Putamen (tissue), 1 donor: ENCODE data around the gene SLC35F1.
"Not testable (repeated sequence)": the region's sequence is repeated elsewhere in the genome, so short reads cannot be mapped to it uniquely, and the experiment has no call there.

Source experiments
- DNase-seq: peaks from one replicate; pipeline ENCODE4 v3.0.0-alpha.2; 2016; ENCODE audit warnings: low spot score

The SLC35F1 gene

DNA sequence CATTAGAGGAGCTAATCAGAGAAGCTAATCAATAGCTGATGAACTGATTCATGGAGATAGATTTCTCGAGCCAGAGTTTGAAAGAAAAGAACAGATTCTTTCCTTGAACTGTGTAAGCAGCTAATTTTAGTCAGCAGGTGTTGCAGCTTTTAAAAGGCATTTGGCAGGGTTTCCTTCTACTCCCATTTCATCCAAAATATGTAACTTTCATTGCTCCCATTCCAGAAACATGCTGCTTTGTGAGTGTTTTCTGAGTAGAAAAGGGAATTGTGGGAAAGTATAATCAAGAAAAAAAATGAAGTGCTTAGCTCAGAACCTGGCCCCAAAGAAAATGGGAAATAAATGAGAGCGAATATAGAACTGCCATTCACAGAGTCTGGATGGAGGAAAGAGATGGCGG is 20.8 kb downstream of the SLC35F1 start:
- DNase-seq = no peak

DNA sequence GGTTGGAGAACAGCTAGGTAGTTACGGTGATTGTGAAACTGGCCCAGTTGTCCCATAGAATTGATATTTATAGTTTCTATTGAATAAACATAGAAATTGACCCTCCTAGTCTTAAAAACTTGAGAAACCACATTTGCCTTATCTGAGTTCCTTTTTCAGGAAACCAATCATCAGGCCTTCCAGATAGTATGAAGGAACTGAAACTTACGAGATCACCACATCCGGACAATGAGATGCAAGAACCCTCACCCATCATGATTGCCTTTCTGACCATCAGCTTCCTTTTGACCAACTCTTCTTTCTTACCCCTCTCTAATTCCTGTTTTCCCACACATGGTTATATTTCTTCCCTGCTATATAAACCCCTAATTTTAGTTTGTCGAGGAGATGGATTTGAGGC is 21.8 kb downstream of the SLC35F1 start:
- no peak for DNase-seq

DNA sequence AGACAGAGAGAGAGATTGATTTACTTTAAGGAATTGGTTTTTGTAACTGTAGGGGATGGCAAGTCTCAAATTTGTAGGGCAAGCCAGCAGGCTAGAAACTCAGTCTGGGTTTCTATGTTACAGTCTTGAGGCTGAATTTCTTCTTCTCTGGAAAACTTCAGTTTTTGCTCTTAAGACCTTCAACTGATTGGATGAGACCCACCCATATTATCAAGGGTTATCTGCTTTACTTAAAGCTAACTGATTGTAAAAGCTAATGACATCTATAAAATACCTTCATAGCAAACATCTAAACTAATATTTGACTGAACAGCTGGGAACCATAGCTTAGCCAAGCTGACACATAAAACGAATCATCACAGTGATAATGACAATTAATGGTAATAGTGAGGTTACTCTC is 22.4 kb downstream of the SLC35F1 start:
- no peak for DNase-seq

DNA sequence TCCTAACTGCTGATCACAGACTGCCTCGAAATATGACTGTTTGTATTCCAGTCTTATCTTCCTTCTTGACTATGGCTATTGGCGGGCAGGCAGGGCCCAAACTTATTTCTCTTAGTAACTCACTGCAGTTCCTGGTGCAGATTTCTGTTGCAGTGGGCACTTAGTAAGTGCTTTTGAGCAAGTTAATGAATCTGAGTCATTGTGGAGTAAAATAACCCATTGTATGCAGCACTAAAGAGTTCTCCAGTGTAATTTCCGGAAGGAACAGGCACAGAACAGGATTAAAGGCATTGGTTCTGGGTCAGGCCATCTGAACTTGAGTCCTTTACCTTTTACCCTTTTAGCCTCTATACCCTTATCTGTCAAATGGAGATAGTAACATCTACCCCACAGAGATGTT is 23.6 kb downstream of the SLC35F1 start:
- DNase-seq = no peak

DNA sequence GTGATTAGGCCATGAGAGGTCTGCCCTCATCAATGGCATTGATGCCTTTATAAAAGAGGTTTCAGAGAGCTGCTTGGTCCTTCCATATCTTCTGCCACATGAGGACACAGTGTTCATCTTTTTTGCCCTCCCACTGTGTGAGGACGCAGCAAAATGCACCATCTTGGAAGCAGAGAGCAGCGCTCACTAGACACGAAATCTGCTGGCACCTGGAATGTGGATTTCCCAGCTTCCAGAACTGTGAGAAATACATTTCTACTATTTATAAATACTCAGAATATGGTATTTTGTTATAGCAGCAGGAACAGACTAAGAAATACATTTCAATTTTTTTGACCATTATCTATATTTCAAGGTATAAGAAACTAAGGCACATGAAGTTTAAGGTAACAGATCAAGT is 24.9 kb downstream of the SLC35F1 start:
- DNase-seq = no peak

DNA sequence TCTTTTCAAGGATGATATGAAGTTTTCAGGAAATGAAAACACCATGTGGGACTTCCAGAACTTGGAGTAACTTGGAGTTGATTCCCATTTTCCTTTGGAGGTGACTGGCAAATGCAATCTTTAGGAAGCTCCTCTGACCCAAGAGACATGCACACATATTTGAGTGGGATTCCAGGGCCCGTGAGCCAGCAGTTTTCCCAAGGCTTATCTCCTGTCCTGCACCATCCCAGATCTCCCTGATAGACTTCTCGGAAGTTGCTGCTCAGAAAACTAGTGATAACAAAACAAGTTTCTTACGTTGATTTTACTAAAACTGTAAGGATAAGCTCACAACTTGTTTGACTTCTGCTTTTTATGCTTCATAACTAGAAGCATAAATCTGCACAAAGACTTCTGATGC is 25.6 kb downstream of the SLC35F1 start:
- DNase-seq = no peak

DNA sequence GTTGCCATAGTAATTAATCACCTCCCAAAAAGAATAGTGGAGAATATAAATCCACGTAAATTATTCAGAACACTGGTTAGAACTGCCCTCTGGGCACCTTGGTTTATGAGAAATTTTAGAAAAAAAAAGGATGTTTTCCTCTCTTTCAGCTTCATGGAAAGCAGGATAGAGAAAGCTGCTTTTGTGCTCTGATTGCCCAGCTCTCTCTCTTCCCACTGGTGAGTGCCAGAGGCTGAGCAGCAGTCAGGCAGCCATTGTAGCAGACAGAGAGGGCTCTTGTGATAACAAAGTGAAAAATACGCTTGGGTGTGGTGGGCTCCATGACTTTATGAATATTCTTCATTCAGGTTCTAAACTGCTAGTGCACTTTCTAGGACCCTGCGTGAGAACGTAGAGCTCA is 26.4 kb downstream of the SLC35F1 start:
- DNase-seq = peak; percentile 24

DNA sequence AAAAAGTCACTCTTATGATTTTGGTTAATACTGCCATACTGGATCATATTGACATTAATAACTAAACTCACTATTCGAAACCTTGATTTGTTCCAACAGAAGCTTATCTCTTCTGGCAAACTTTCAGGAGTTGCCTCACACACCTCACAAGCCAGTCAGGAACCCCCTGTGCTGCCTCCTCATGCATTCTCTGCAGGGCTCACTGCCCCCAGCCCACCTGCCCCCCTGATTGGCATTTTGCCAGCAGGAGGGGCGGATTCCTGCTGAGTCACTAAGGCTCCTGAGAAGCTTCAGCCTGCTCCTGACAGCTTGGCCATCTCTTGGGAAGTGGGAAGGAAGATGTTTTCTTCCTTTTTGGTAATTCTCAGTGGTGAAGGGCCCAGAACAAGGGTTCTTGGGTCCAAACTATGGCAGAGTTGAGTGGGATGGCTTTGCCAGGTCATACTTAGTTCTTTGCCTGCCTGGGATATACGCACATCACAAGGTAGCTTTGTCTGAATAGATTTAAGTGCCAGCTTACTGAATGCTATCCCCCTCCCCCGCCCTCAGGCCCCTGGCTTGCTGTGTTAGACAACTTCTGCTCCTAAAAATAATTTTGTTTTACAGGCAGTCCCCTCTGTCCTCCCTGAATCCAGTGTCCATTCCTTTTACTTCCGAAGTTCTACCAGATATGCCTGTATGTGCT is 31.4 kb downstream of the SLC35F1 start:
- no peak for DNase-seq

DNA sequence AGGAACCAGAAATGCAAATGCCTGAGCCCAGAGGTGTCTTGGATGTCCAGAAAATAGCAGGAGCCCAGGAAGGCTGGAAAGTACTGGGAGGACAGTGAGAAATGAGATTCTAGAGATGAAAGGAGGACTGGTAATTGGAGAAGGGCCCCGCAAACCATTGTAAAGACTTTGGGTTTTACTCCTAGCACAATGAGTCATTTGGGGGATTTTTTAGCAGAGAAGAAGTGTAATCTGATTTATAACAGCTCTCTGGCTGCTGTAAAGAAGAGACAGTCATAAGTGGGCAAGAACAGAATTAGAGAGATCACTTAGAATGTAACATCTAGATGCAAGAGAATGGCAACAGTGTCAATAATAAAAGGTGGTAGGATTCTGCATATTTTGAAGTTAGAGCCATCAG is 40.2 kb downstream of the SLC35F1 start:
- no peak for DNase-seq

DNA sequence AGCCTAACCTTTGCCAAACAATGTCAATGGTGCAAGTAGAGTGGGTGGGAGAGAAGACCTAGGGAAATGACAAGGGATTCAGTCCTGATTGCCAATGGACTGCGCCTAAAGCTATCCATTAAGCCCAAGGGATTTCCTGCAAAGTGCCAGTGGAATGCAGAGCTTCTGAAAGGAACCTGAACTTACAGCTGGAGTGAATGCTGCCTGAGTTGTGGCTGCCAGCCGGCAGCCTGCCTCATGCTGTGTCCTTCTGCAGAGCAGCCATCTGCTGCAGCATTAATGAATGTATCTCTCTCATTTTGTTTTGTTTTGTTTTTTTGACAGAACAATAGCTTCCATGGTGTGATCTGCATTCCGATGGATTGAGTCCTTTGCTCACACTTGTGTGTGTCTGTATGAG is 44.7 kb downstream of the SLC35F1 start:
- DNase-seq = no peak

DNA sequence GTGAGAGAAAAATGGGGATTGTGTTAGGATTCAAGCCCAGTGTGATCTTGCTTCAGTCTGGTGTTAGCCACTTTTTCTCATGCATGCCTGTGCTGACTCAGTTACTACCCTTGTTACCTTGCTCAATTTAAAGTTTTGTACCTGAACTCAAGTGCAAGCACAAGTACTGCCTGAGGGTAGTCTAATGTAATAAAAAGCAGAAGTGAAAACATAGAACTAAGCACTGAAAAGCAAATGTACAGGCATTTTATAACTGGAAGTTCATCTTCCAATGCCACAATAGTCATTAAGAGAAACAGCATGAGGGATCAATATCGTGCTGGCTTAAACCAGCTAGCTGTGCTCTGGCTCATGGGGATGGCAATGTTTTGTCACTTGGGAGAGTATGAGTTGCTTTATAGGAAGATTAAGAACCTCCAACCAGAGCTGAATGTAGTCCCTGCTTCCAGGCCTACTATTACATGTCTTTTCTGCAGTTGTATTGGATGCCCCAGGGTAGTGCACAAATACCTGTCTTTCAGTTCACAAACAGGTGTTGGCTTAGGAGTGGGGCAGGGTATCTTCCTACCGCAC is 48.7 kb downstream of the SLC35F1 start:
- no peak for DNase-seq

DNA sequence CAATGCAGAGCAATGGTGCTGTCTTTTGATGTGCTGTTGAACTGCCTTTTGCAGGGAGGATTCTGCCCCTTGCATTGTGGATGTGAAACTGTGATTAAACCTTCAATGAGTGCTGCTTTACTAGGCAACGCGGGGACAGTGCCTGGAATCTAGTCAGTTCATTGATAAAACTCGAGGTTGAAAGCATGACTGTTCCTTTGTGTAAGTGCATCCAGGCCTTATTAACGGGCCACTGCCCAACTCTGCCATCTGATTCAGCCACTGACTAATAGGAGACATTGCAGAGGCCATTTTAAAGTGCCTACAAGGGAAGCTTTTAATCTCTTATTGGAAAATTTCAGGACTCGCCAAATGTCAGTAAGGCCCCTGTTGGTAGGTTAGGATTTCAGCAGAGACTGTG is 49.3 kb downstream of the SLC35F1 start:
- DNase-seq = peak; percentile 50

DNA sequence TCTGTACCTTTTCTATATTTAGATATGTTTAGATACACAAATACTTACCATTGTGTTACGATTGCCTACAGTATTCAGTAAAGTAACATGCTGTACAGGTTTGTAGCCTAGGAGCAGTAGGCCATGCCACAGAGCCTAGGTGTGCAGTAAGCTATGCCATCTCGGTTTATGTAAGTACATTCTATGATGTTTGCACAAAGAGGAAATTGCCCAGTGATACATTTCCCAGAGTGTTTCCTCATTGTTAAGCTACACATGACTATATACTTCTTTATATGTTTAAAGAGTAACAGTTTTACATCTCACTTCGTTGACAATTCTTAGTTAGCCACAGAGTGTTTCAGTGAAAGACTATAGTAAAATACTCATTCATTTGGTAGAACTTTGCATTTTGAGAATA is 51.5 kb downstream of the SLC35F1 start:
- DNase-seq = no peak

DNA sequence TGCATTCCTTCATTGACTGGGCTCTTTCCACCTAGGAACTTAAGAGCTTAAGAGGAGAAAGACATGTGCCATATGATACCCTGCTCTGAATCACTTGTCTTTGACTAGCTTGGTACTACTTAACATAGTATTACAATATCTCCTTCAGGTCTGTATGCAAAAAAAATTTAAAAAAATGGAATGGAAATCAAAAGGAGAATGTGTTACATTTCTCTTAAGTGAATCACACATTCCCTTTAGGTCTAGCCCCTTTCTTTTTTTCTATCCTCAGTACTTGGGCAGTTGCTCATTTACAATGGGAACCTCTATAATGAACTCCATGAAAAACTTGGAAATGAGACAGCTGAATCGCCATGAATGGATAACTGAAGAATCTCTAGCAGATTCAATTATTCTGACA is 53.8 kb downstream of the SLC35F1 start:
- DNase-seq = no peak

DNA sequence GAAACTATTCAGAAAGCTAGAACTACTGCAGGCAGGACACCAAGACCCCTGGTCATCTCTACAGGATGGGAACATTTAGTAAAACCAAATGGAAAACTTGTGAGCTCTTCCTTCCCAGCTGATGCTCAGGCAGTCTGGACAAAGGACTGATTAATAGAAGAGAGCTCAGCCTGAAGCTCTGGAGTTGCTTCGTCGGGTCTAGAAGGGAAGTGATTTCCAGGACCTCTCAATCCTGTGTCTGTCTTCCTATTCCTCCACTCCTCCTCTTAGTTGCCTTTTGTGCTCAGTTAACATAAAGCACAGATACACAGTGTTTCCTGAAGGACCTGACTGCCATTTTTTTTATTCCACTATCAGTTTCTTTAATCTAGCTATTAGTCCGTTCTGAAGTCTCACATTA is 54.2 kb downstream of the SLC35F1 start:
- DNase-seq = no peak

DNA sequence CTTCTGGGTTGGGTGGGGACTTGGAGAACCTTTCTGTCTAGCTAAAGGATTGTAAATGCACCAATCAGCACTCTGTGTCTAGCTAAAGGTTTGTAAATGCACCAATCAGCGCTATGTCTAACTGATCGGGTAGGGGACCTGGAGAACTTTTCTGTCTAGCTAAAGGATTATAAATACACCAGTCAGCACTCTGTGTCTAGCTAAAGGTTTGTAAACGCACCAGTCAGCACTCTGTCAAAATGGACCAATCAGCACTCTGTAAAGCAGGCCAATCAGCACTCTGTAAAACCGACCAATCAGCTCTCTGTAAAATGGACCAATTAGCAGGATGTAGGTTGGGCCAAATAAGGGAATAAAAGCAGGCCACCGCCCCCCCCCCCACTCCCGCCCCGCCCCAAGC is 58.7 kb downstream of the SLC35F1 start:
- DNase-seq = not testable (repeated sequence)

DNA sequence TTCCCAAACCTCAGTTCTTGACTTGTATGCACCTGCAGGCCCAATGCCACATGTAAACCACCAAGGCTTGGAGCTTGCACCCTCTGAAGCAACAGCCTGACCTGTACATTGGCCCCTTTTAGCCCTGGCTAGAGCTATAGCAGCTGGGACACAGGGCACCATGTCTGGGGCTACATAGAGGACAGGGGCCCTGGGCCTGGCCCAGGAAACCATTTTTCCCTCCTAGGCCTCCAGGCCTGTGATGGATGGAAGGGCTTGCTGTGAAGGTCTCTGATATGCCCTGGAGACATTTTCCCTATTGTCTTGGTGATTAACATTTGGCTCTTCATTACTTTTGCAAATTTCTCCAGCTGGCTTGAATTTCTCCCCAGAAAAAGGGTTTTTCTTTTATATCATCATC is 64.6 kb downstream of the SLC35F1 start:
- DNase-seq = no peak

DNA sequence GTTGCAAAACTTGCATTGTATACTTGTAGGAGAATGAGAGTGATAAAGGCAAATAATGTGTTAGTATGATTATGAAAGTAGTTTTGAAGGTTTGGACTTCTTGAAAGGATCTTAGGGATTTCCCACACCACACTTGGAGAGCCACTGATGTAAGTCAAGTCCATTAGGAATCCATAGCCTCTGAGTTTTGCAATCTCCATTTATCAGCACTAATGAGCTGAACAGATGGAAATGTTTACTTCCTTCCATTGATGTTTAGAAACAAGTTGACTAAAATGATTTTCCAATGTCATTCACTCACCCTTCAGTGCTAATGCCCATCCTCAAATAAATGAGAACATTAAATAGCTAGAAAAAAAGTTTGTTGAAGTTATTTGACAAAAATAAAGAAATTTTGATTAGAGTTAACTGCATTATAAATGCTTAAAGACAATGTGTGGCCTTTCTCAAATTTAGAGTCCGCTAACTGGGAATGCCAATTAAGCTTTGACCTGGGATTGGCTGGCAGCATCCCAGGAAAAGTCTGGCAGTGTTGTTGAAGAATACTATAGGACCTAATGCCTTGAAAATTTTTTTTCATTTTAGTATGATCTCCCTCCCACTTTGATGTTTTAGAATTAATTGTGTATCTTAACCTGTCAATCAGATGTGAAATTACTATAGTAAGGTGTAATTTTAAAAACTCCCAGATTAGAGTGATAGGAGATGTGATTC is 68.0 kb downstream of the SLC35F1 start:
- no peak for DNase-seq

DNA sequence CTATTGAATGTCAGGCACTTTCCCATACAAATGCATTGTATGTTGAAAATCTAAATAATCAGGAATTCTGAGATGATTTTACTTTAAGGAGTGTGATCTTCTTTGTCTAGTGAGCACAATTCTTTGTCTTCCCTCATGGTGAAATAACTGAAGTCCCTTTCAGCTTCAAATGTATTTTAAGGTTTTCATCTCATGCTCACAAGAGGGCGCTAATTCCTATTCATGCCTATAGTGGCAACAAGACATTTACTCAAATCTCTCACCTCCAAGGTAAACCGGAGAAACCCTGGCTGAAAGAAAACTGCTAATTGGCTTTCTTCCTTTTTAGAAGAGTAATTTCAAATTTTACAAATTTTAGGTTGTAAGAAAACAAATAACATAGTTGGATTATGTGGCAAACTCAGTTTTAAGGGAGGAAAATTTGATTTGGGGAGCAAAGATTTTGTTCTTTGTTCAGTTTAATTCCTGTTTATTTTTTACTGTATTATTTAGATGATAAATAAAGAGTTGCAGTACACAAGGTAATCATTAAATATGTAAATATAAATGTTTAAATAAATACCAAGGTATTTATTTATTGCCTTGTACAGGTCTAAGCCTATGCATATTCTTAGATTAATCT is 69.1 kb downstream of the SLC35F1 start:
- DNase-seq = peak; percentile 62

DNA sequence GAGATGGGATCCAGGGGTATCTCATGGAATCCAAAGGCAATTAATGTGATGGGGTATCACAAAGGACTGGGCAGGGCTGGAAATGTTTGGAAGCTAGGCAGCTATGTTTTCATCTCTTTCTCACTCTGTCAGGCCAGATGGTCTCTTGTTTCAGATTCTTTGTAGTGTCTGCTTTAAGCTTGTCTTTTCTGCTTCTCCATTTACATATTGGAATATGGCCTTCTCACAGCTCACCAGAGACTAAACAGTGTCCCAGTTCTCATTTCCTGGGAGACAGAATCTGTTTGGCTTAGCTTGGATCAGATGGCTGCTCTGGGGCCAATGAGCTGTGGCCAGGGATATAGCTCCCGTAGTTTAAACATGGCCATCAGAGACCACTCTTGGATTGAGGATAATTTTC is 78.9 kb downstream of the SLC35F1 start:
- DNase-seq = peak; percentile 17

DNA sequence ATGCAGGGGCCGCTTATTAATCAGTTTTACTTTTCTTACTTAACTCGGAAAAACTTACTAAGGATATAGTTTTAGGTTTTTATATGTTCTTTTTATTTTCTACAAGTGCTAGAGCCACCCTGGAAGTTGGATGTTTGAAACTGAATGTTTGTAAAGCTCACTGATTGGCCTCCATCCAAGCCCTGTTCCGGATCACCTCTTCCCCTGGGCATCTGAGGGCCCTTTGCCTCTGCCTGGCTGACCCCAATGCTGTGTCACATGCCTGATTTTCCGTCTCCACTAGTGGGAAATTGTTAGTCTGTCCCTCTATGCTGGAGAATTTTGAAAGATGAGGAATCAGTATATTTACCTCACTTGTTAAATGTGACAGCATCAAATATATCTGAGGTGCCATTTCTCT is 79.3 kb downstream of the SLC35F1 start:
- DNase-seq = no peak

DNA sequence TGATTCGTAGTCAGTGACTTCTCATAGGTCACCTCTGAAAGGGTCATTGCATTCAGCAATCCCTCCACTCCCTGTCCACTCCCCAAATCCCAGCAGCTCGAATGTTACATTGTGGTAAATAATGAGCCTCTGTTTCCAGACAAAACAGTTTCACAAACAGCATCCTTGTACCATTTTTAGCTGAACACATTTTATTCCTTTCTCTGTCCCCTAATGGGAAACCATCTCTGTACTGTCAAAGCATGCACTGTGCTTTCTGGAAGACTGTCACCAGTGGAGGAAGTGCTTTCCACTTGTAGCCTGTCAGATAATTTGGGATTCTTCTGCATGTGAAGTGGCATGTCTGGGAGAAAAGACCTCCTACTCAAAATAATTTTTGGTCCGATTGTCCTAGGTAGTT is 82.0 kb downstream of the SLC35F1 start:
- DNase-seq = peak; percentile 25

DNA sequence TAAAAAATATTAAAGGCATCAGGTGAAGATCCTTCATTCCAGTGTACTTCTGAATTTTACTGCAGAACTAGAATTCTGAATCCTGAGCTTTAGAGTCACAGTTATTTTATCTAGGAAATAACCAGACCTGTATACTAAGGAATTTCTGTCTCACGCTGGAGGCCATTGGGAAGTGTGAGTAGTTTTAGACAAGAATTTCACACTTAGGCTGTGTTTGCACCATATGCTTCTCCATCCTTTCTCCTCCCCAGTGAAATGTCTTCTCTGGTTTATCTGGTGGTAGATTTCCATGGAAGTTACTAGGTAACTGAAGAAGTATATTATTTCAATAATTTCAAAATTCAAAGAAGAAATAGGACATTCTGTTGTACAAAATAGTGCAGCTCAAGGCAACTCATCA is 83.1 kb downstream of the SLC35F1 start:
- DNase-seq = no peak
